ENCODE measurements around the gene HPGDS.
"Not testable (repeated sequence)": the region's sequence is repeated elsewhere in the genome, so short reads cannot be mapped to it uniquely, and the experiment has no call there.

Gene HPGDS

GRCh38 chr4:94334476-94334875 is 8.2 kb downstream of the HPGDS start:
- no peak overlapping the region for H3K4me3 ChIP-seq (ENCODE audit: low read length)
- DNase-seq (ENCODE audit: low read depth, low spot score) = no peak

- no peak overlapping the region for H3K4me3 ChIP-seq (ENCODE audit: low read length)
- no peak for DNase-seq (ENCODE audit: low read depth, low spot score)
These were observed 8.8 kb downstream of the HPGDS start for GRCh38 chr4:94333866-94334265.

GRCh38 chr4:94332983-94333590 is 9.5 kb downstream of the HPGDS start:
- no peak for DNase-seq (ENCODE audit: low read depth, low spot score)
- no peak overlapping the region for H3K4me3 ChIP-seq (ENCODE audit: low read length)

- H3K4me3 ChIP-seq (ENCODE audit: low read length) = no peak overlapping the region
- no peak for DNase-seq (ENCODE audit: low read depth, low spot score)
These were observed 12.7 kb downstream of the HPGDS start for GRCh38 chr4:94329933-94330332.

GRCh38 chr4:94325835-94326234 is 16.8 kb downstream of the HPGDS start:
- no peak for DNase-seq (ENCODE audit: low read depth, low spot score)
- H3K4me3 ChIP-seq (ENCODE audit: low read length) = no peak overlapping the region

- not testable (repeated sequence) for H3K4me3 ChIP-seq (ENCODE audit: low read length); DNase-seq (ENCODE audit: low read depth, low spot score)
These were observed 22.7 kb downstream of the HPGDS start for GRCh38 chr4:94319927-94320326.

GRCh38 chr4:94307231-94307871 is 35.3 kb downstream of the HPGDS start:
- no peak overlapping the region for H3K4me3 ChIP-seq (ENCODE audit: low read length)
- DNase-seq (ENCODE audit: low read depth, low spot score) = no peak

- no peak overlapping the region for H3K4me3 ChIP-seq (ENCODE audit: low read length)
These were observed 35.9 kb downstream of the HPGDS start for GRCh38 chr4:94306713-94307112.

GRCh38 chr4:94305466-94306225 is 37.0 kb downstream of the HPGDS start:
- DNase-seq (ENCODE audit: low read depth, low spot score) = no peak
- no peak overlapping the region for H3K4me3 ChIP-seq (ENCODE audit: low read length)

More at GRCh38 chr4:94306713-94307112, 35.9 kb downstream of the HPGDS start:
- no peak for DNase-seq (ENCODE audit: low read depth, low spot score)

GRCh38 chr4:94304365-94304971 is 38.2 kb downstream of the HPGDS start:
- no peak overlapping the region for H3K4me3 ChIP-seq (ENCODE audit: low read length)
- peak; percentile 35 for DNase-seq (ENCODE audit: low read depth, low spot score)

- no peak overlapping the region for H3K4me3 ChIP-seq (ENCODE audit: low read length)
- no peak for DNase-seq (ENCODE audit: low read depth, low spot score)
These were observed 40.4 kb downstream of the HPGDS start for GRCh38 chr4:94302191-94302590.

- no peak overlapping the region for H3K4me3 ChIP-seq (ENCODE audit: low read length)
- DNase-seq (ENCODE audit: low read depth, low spot score) = no peak
These were observed 43.8 kb downstream of the HPGDS start for GRCh38 chr4:94298725-94299252.

- not testable (repeated sequence) for DNase-seq (ENCODE audit: low read depth, low spot score); H3K4me3 ChIP-seq (ENCODE audit: low read length)
These were observed 47.2 kb downstream of the HPGDS start for GRCh38 chr4:94295473-94295872.

- H3K4me3 ChIP-seq (ENCODE audit: low read length); DNase-seq (ENCODE audit: low read depth, low spot score): not testable (repeated sequence)
These were observed 48.7 kb downstream of the HPGDS start for GRCh38 chr4:94293981-94294380.

GRCh38 chr4:94290245-94290644 is 52.4 kb downstream of the HPGDS start:
- no peak for DNase-seq (ENCODE audit: low read depth, low spot score)

GRCh38 chr4:94285666-94286065 is 57.0 kb downstream of the HPGDS start:
- H3K4me3 ChIP-seq (ENCODE audit: low read length) = no peak overlapping the region
- no peak for DNase-seq (ENCODE audit: low read depth, low spot score)

More at GRCh38 chr4:94290245-94290644, 52.4 kb downstream of the HPGDS start:
- H3K4me3 ChIP-seq (ENCODE audit: low read length) = no peak overlapping the region

- no peak overlapping the region for H3K4me3 ChIP-seq (ENCODE audit: low read length)
- DNase-seq (ENCODE audit: low read depth, low spot score) = no peak
These were observed 57.7 kb downstream of the HPGDS start for GRCh38 chr4:94284889-94285288.

- no peak overlapping the region for H3K4me3 ChIP-seq (ENCODE audit: low read length)
- DNase-seq (ENCODE audit: low read depth, low spot score) = no peak
These were observed 63.9 kb downstream of the HPGDS start for GRCh38 chr4:94278781-94279180.

GRCh38 chr4:94277534-94277933 is 65.1 kb downstream of the HPGDS start:
- no peak for DNase-seq (ENCODE audit: low read depth, low spot score)
- H3K4me3 ChIP-seq (ENCODE audit: low read length) = no peak overlapping the region

- no peak overlapping the region for H3K4me3 ChIP-seq (ENCODE audit: low read length)
- DNase-seq (ENCODE audit: low read depth, low spot score) = no peak
These were observed 66.4 kb downstream of the HPGDS start for GRCh38 chr4:94276204-94276603.
